GM12873 (cell line): ENCODE measurements around the gene HS3ST2.

Source experiments
- TF ChIP-seq, protein P1 (sequence below): IDR thresholded peaks from 2 replicates; pipeline ENCODE4 v1.5.1; 2012; ENCODE audit warnings: low read depth, mild to moderate bottlenecking, moderate library complexity, low read length, control low read depth; ENCODE audit not compliant: insufficient read depth; ENCODE audit errors: missing control alignments

HS3ST2 gene

DNA sequence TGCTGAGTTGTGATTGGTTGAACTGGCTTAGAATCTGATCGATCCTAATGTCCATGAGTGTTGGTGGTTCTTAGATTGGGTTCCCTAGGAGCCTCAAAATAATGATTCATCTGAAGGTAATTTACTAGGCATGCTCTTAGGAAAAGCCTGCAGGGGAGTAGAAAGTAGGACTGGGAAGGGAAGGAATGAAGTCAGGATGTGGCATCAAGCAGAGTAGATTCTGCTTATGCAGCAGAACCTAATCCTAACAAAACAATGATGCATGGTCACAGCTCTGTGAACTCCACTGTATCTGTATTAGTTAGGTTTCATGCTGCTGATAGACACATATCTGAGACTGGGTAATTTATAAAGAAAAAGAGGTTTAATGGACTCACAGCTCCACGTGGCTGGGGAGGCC lies 132.5 kb downstream of the HS3ST2 start:
- TF ChIP-seq, protein P1, sequence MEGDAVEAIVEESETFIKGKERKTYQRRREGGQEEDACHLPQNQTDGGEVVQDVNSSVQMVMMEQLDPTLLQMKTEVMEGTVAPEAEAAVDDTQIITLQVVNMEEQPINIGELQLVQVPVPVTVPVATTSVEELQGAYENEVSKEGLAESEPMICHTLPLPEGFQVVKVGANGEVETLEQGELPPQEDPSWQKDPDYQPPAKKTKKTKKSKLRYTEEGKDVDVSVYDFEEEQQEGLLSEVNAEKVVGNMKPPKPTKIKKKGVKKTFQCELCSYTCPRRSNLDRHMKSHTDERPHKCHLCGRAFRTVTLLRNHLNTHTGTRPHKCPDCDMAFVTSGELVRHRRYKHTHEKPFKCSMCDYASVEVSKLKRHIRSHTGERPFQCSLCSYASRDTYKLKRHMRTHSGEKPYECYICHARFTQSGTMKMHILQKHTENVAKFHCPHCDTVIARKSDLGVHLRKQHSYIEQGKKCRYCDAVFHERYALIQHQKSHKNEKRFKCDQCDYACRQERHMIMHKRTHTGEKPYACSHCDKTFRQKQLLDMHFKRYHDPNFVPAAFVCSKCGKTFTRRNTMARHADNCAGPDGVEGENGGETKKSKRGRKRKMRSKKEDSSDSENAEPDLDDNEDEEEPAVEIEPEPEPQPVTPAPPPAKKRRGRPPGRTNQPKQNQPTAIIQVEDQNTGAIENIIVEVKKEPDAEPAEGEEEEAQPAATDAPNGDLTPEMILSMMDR: no peak

DNA sequence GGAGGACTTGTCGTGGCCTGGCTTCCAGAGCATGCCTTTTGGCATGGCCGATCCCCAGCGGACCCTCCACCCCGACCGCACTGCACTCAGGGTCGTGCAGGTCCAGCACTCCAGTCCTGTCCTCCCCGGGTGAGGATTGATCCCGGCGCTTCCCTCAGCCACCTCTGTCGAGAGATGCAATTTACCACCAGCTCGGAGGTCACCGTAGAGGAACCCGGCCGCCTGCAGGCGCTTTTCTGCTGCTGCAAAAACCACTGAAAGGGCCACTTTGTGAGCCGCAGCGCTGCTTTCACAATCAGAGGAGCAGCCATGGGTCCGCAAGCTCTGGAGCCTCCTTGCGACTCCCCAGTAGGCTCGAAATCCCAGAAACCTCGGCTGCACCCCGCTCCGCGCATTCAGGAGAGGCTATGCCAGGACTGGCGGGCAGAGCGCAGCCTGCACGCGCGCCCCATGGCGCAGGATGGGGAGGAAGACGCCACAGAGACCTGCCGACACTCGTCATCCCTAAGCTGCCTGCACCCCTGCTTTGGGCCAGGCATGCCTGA lies 134.2 kb downstream of the HS3ST2 start:
- TF ChIP-seq, protein P1: no peak

DNA sequence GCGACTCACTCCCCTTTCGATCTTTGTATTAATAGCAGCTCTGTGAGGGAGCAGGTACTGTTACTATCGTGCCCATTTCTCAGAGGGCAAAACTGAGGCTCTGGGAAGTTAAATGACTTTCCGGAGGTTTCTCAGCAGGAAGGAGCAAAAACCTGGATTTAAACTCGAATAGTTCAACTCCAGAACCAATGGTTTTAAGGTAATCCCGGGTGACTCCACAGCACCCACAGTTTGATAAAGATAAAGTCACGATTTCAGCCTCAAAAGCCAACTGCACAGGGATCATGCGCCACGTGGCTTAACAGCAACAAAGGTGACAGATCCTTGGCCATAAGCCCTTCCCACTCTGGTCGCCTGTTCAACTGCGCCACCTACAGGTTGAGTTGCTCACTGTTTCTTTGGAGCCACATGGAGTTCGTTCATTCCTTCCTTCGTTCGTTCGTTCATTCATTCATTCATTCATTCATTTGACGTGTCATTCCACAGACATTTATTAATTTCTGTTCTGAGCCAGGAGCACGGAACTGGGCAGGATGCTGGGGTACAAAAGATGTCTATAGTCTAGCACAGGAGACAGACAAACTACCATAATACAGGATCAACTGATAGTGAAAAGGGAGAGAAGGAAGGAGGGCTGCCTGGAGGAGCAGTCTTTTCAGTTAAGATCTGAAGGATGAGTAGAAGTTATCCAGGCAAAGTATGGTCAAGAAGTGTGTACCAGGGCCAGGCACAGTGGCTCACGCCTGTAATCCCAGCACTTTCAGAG lies 134.8 kb downstream of the HS3ST2 start:
- TF ChIP-seq, protein P1: peak; percentile 84

DNA sequence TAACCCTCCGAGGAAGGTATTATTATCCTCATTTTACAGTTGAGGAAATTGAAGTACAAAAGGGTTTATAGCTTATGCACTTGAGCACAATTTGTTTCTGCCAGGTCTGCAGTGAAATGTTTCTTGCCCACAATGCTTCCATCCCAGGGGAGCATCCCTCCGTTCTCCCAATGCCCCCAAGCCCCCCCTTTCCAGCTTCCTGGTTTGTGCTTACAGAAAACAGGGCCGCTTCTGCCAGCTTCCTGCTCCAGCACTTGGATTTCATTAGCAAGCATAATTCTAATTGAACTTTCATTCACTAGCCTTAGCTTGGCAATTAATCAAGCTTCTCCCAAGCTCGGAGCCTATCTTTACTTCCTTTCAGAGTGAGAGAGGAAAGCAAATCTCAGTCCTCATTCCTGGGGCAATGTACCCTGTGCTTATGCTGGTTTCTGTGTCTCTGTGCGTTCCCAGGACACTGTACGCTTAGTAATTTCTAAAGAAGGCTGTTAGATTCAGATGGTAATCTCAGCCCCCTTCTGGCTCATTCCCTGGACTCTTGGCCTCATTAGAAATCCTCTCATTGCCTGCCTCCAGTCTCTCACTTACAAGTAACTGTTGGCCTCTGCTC lies 141.6 kb downstream of the HS3ST2 start:
- TF ChIP-seq, protein P1: no peak

DNA sequence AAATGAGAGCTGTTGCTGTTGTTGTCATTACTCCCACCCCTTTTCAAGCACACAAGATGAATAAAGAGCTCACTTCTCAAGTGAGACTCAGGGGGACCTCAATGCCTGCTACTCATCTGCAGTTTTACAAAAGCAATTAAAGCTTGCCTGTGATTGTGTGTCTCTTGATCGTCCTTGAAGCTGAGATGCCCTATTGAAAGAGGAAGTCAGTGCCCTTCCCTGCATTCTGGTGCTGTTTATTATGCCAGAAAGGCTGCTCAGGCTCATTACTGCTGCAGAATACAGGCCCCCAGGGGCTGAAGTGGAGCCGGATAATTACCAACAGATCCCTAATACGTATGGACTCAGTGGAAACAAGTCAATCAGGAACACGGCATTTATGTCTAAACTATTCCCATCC lies 147.2 kb downstream of the HS3ST2 start:
- TF ChIP-seq, protein P1: no peak

DNA sequence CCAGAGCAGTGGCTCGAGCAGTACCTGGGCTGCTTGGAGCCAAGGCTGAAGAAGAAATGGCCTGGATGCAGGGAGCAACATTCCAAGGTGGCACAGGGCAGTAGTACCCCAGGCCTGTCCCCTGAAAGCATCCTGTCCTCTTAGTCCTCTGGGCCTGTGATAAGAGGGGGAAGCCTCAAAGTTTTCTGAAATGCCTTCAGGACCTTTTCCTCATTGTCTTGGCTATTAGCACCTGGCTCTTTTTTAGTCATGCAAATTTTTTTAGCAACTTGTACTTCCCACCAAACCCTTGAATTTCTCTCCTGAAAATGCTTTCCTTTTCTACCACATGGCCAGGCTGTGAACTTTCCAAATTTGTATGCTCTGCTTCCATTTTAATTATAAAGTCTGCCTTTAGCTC lies 148.9 kb downstream of the HS3ST2 start:
- TF ChIP-seq, protein P1: no peak
